ENCODE data around the gene C13orf46. TPM values are rescaled to one million over a fixed set of nuclear protein-coding genes. Genes with fewer than 3 reads are reported as not detected.

Gene C13orf46
- total RNA-seq, 1 experiment from 2014 or later, result 0.07 TPM

DNA sequence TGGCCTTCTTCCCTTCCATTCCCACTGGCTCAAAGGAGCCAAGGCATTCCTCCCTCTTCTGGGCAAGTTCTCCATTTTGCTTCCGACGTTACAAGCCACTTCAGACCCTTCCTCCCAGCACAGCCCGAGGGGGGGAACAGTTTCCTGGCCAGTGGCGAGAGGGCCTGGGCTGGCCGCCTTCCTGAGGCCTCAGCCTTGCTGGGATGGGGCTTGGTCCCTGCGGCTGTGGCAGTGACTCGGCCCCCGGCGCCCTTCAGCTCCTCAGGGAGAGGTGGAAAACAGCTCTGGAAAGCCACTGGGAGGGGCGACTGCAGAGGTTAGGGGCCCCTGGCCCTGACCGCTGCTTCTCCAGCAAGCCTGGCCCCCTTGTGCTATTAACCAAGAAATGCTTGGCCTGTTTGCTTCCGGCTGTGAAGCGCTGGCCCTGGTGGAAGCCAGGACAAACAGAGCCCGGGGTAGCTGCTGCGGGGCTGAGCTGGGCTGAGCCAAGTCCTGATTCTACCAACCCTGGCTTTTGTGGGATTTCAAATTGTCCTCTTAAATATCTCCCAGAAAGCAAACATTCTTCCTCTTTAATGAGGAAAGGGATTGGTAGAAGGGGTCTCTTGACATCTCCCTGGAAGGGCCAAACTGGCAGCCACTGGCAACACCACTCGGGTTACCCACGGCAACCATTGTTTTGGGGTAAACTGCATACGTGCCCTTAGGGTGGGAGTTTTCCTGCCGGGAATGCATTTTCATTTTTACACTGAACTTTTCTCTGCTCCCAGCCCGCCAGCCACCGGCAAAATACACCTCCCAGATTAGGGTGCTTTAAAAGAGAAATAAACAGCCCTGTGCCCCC, 38.7 kb downstream of the C13orf46 start:
- no TSS peak for BruUV-seq (replicated peaks)
- ChIA-PET POLR2A (ENCODE audit: unreplicated experiment) (no interaction called here), CTCF (no interaction called here)
- H3K4me1 ChIP-seq (ENCODE audit: insufficient read depth, low read length), result no peaks in the 10 kb centered on the region
- H3K4me2 ChIP-seq (ENCODE audit: low read length), result no peak overlapping the region
- H3K9me3 ChIP-seq (ENCODE audit: low read length), result no peaks in the 10 kb centered on the region
- no peaks in the 10 kb centered on the region for H3K27me3 ChIP-seq (ENCODE audit: low read length)
- no peak overlapping the region for H3K4me3 ChIP-seq (ENCODE audit: low read length)
- TF ChIP-seq, protein P1, sequence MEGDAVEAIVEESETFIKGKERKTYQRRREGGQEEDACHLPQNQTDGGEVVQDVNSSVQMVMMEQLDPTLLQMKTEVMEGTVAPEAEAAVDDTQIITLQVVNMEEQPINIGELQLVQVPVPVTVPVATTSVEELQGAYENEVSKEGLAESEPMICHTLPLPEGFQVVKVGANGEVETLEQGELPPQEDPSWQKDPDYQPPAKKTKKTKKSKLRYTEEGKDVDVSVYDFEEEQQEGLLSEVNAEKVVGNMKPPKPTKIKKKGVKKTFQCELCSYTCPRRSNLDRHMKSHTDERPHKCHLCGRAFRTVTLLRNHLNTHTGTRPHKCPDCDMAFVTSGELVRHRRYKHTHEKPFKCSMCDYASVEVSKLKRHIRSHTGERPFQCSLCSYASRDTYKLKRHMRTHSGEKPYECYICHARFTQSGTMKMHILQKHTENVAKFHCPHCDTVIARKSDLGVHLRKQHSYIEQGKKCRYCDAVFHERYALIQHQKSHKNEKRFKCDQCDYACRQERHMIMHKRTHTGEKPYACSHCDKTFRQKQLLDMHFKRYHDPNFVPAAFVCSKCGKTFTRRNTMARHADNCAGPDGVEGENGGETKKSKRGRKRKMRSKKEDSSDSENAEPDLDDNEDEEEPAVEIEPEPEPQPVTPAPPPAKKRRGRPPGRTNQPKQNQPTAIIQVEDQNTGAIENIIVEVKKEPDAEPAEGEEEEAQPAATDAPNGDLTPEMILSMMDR (conservative IDR thresholded peaks at IDR 0.05; ENCODE audit: low read depth, low read length), result no peak
- TF ChIP-seq EZH2 (IDR thresholded peaks at IDR 0.05; ENCODE audit: low read length, unreplicated experiment), result no peak
- no peak for TF ChIP-seq EZH2phosphoT487 (IDR thresholded peaks at IDR 0.05; ENCODE audit: borderline replicate concordance, low read length)
- no peaks in the 10 kb centered on the region for H3K36me3 ChIP-seq (ENCODE audit: low read depth, low read length)
- no peaks in the 10 kb centered on the region for H3F3A ChIP-seq (ENCODE audit: low read length, unreplicated experiment)
- DNase-seq (no peak), ATAC-seq (no peak)
- H2AFZ ChIP-seq (ENCODE audit: low read length), result no peak overlapping the region
- no peaks in the 10 kb centered on the region for H4K20me1 ChIP-seq (ENCODE audit: low read length)
- no peaks in the 10 kb centered on the region for H3K79me2 ChIP-seq (ENCODE audit: low read length)
- intact Hi-C loops (cut with micrococcal nuclease), result no loop called here
- no peak overlapping the region for H3K9ac ChIP-seq (ENCODE audit: low read length)
- no peaks in the 10 kb centered on the region for H3K9me2 ChIP-seq (replicated peaks; ENCODE audit: low read length)
- no peak overlapping the region for H3K27ac ChIP-seq (ENCODE audit: low read length)

GRCh38 chr13:113934576-113934975, 39.3 kb downstream of the C13orf46 start:
- H3K4me3 ChIP-seq (ENCODE audit: low read length), result no peak overlapping the region
- no peak for TF ChIP-seq EZH2 (IDR thresholded peaks at IDR 0.05; ENCODE audit: low read length, unreplicated experiment)
- TF ChIP-seq, protein P1 (conservative IDR thresholded peaks at IDR 0.05; ENCODE audit: low read depth, low read length), result no peak
- no peaks in the 10 kb centered on the region for H4K20me1 ChIP-seq (ENCODE audit: low read length)
- no peaks in the 10 kb centered on the region for H3K9me3 ChIP-seq (ENCODE audit: low read length)
- no peaks in the 10 kb centered on the region for H3K4me1 ChIP-seq (ENCODE audit: insufficient read depth, low read length)
- CTCF ChIA-PET, result no interaction called here
- no peak overlapping the region for H3K4me2 ChIP-seq (ENCODE audit: low read length)
- BruUV-seq (replicated peaks), result no TSS peak
- H3K36me3 ChIP-seq (ENCODE audit: low read depth, low read length), result no peaks in the 10 kb centered on the region
- H3K27me3 ChIP-seq (ENCODE audit: low read length), result no peaks in the 10 kb centered on the region
- no peaks in the 10 kb centered on the region for H3K9me2 ChIP-seq (replicated peaks; ENCODE audit: low read length)
- no peak overlapping the region for H3K9ac ChIP-seq (ENCODE audit: low read length)
- POLR2A ChIA-PET (ENCODE audit: unreplicated experiment), result no interaction called here
- no peaks in the 10 kb centered on the region for H3F3A ChIP-seq (ENCODE audit: low read length, unreplicated experiment)
- intact Hi-C loops (cut with micrococcal nuclease), result no loop called here
- H3K79me2 ChIP-seq (ENCODE audit: low read length), result no peaks in the 10 kb centered on the region
- H3K27ac ChIP-seq (ENCODE audit: low read length), result no peak overlapping the region
- no peak overlapping the region for H2AFZ ChIP-seq (ENCODE audit: low read length)
- DNase-seq (no peak), ATAC-seq (no peak)

DNA sequence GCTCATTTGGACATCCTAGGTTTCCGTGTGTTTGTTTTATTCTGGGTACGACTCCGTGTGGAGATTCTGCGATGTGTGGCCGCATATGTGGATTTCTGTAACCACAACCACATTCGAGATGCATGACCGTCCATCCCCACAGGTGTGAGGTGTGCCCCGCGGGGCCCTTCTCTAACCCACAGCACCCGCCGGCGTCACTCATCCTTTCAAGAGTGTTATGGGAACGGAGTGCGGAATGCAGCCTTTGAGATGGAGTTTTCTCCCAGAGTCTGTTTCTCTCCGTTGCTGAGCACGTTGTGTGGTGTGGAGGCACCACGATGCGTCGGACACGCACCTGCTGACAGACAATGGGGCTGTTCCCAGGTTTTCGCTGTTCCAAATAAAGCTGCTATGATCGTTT, 40.0 kb downstream of the C13orf46 start:
- Histone ChIP-seq H3K9me3 (ENCODE audit: low read length) (no peaks in the 10 kb centered on the region), H3K36me3 (ENCODE audit: low read depth, low read length) (no peaks in the 10 kb centered on the region), H3K9ac (ENCODE audit: low read length) (no peak overlapping the region), H3K4me1 (ENCODE audit: insufficient read depth, low read length) (no peaks in the 10 kb centered on the region), H3K27ac (ENCODE audit: low read length) (no peak overlapping the region), H3F3A (ENCODE audit: low read length, unreplicated experiment) (no peaks in the 10 kb centered on the region), H3K4me2 (ENCODE audit: low read length) (no peak overlapping the region), H3K9me2 (replicated peaks; ENCODE audit: low read length) (no peaks in the 10 kb centered on the region), H3K27me3 (ENCODE audit: low read length) (no peaks in the 10 kb centered on the region), H3K4me3 (ENCODE audit: low read length) (no peak overlapping the region), H2AFZ (ENCODE audit: low read length) (no peak overlapping the region), H4K20me1 (ENCODE audit: low read length) (no peaks in the 10 kb centered on the region), H3K79me2 (ENCODE audit: low read length) (no peaks in the 10 kb centered on the region)
- ATAC-seq, result no peak
- ChIA-PET CTCF (no interaction called here), POLR2A (ENCODE audit: unreplicated experiment) (no interaction called here)
- BruUV-seq (replicated peaks), result no TSS peak
- TF ChIP-seq EZH2 (IDR thresholded peaks at IDR 0.05; ENCODE audit: low read length, unreplicated experiment), result no peak
- TF ChIP-seq, protein P1 (conservative IDR thresholded peaks at IDR 0.05; ENCODE audit: low read depth, low read length), result no peak
- no peak for TF ChIP-seq EZH2phosphoT487 (IDR thresholded peaks at IDR 0.05; ENCODE audit: borderline replicate concordance, low read length)
- intact Hi-C loops (cut with micrococcal nuclease), result no loop called here
- DNase-seq, result no peak
